Keratinocyte (primary cell): ENCODE results near the gene RECK. TPM values are rescaled to one million over a fixed set of nuclear protein-coding genes. Genes with fewer than 3 reads are reported as not detected.
A peak's percentile ranks its signal among the peaks of the same experiment; 100 is the strongest.

Experiments
- DNase-seq: peaks from one replicate; pipeline ENCODE4 v3.0.0-alpha.2; 2011; ENCODE audit warnings: low read depth, missing footprints, low spot score
- FAIRE-seq: peaks from 2 replicates; lab custom pipeline; 2011; peaks lifted over from hg19 to GRCh38; lab: Jason Lieb, UNC
- H2AFZ ChIP-seq: 2 replicates; pipeline ENCODE4 v1.6.0; 2012; ENCODE audit warnings: low read length, control low read depth, inconsistent platforms; ENCODE audit not compliant: control insufficient read depth
- H3K27ac ChIP-seq: 2 replicates; pipeline ENCODE4 v1.5.1; 2011; ENCODE audit warnings: low read length; ENCODE audit not compliant: control insufficient read depth, insufficient read depth
- H3K27me3 ChIP-seq: 3 replicates; pipeline ENCODE4 v1.6.0; 2011; ENCODE audit warnings: low read length; ENCODE audit not compliant: control insufficient read depth, insufficient read depth; ENCODE audit errors: extremely low read depth
- H3K36me3 ChIP-seq, 2 experiments: 2 replicates in 1 of 2; 3 replicates in 1 of 2; pipeline ENCODE4 v1.5.1; 2011; ENCODE audit warnings: low read length in 2 of 2, mild to moderate bottlenecking in 1 of 2; ENCODE audit not compliant: control insufficient read depth in 2 of 2, insufficient read depth in 2 of 2; ENCODE audit errors: extremely low read depth in 1 of 2
- H3K4me1 ChIP-seq: 3 replicates; pipeline ENCODE4 v1.5.1; 2011; ENCODE audit warnings: low read length; ENCODE audit not compliant: control insufficient read depth, insufficient read depth; ENCODE audit errors: extremely low read depth
- H3K4me2 ChIP-seq: 3 replicates; pipeline ENCODE4 v1.6.0; 2011; ENCODE audit warnings: low read depth, low read length; ENCODE audit not compliant: control insufficient read depth, insufficient read depth; ENCODE audit errors: extremely low read depth
- H3K4me3 ChIP-seq, 3 experiments: fragments of 200-600 bp in 1 of 3; sonication (generic) in 1 of 3; 2 replicates in 2 of 3; 3 replicates in 1 of 3; pipeline ENCODE4 v1.5.1; 2011 to 2016; ENCODE audit warnings: low read length in 3 of 3, mild to moderate bottlenecking in 3 of 3, control low read depth in 2 of 3, inconsistent platforms in 1 of 3, low read depth in 1 of 3, mixed read lengths in 1 of 3, mixed run types in 1 of 3, moderate library complexity in 1 of 3; ENCODE audit not compliant: control insufficient read depth in 2 of 3, insufficient read depth in 2 of 3; ENCODE audit errors: extremely low read depth in 1 of 3
- H3K79me2 ChIP-seq: 2 replicates; pipeline ENCODE4 v1.6.0; 2012; ENCODE audit warnings: low read length; ENCODE audit not compliant: control insufficient read depth, insufficient read depth
- H3K9ac ChIP-seq: 3 replicates; pipeline ENCODE4 v1.6.0; 2011; ENCODE audit warnings: low read length; ENCODE audit not compliant: control insufficient read depth, insufficient read depth; ENCODE audit errors: extremely low read depth
- H3K9me1 ChIP-seq: 3 replicates; pipeline ENCODE4 v1.6.0; 2011; ENCODE audit warnings: low read length; ENCODE audit not compliant: control insufficient read depth, insufficient read depth; ENCODE audit errors: extremely low read depth
- H3K9me3 ChIP-seq: 2 replicates; pipeline ENCODE4 v1.5.1; 2012; ENCODE audit warnings: low read depth, low read length; ENCODE audit not compliant: control insufficient read depth
- H4K20me1 ChIP-seq: 3 replicates; pipeline ENCODE4 v1.6.0; 2011; ENCODE audit warnings: low read length; ENCODE audit not compliant: control insufficient read depth, insufficient read depth; ENCODE audit errors: extremely low read depth
- CTCF ChIP-seq, 3 experiments: IDR thresholded peaks in 1 of 3; conservative IDR thresholded peaks in 1 of 3; optimal IDR thresholded peaks in 1 of 3; 2 replicates in 2 of 3; 3 replicates in 1 of 3; pipeline versions ENCODE3 to v1.5.1; 2011; ENCODE audit warnings: low read length in 3 of 3, mild to moderate bottlenecking in 3 of 3, moderate library complexity in 2 of 3, control low read depth in 1 of 3, inconsistent platforms in 1 of 3; ENCODE audit not compliant: insufficient read depth in 2 of 3; ENCODE audit errors: extremely low read depth in 1 of 3
- EZH2 ChIP-seq: IDR thresholded peaks from one replicate; pipeline ENCODE4 v1.6.1; 2012; ENCODE audit warnings: inconsistent platforms, mild to moderate bottlenecking, low read length, moderate library complexity
- dilution Hi-C: fragments of 300-500 bp; cut with MboI; formaldehyde crosslinking; loops from one replicate; pipeline ENCODE4 v1.7.0; 2020; ENCODE audit warnings: low sequenced_read_pairs; ENCODE audit not compliant: extremely low pct_ligation_motif_present
- polyA plus RNA-seq, 5 experiments: library from polyadenylated mRNA; depleted of rRNA in 3 of 5; stranded (reverse) in 3 of 5; stranded (forward) in 1 of 5; unstranded in 1 of 5; fragments of >200 nt; gene quantifications; 1 replicate in 1 of 5; 2 replicates in 3 of 5; 3 replicates in 1 of 5; pipeline versions ENCODE4 v1.2.1 to v1.2.3, GENCODE V29; 2011 to 2012; ENCODE audit warnings: missing spikeins in 2 of 5, low read depth in 1 of 5, low replicate concordance in 1 of 5

Gene RECK
- polyA plus RNA-seq, 1 donor (not counting 4 experiments of a cell fraction or from before 2014, with no cell fraction given) = 4.6 TPM

GRCh38 chr9:36102742-36103495, 66.2 kb downstream of the RECK start:
- Histone ChIP-seq H3K4me3 (no peak overlapping the region), H2AFZ (no peak overlapping the region), H3K9ac (no peak overlapping the region), H3K79me2 (no peaks in the 10 kb centered on the region), H3K4me1 (peaks cover 8% of the 10 kb centered on the region), H3K36me3 (no peaks in the 10 kb centered on the region), H3K27ac (peak overlapping the region; percentile 48), H3K9me1 (no peaks in the 10 kb centered on the region), H3K9me3 (no peaks in the 10 kb centered on the region), H3K4me2 (no peak overlapping the region), H3K27me3 (no peaks in the 10 kb centered on the region), H4K20me1 (no peaks in the 10 kb centered on the region)
- FAIRE-seq (peak; percentile 66), DNase-seq (peak; percentile 59)
- TF ChIP-seq EZH2 (no peak), CTCF (optimal IDR thresholded peaks at IDR 0.05 in 1 of 3, IDR thresholded peaks at IDR 0.05 in 1 of 3, conservative IDR thresholded peaks at IDR 0.05 in 1 of 3; ENCODE audit: extremely low read depth in 1 of 3, insufficient read depth in 2 of 3, low read length in 3 of 3) (peak; percentile 73 to 88 (median 81))
- dilution Hi-C loops = no loop called here

GRCh38 chr9:36109071-36109470, 72.4 kb downstream of the RECK start:
- Histone ChIP-seq H4K20me1 (no peaks in the 10 kb centered on the region), H3K4me3 (no peak overlapping the region), H3K9ac (no peak overlapping the region), H3K27ac (no peak overlapping the region), H2AFZ (no peak overlapping the region), H3K79me2 (no peaks in the 10 kb centered on the region), H3K4me1 (no peaks in the 10 kb centered on the region), H3K9me3 (no peaks in the 10 kb centered on the region), H3K27me3 (no peaks in the 10 kb centered on the region), H3K4me2 (no peak overlapping the region), H3K9me1 (no peaks in the 10 kb centered on the region), H3K36me3 (no peaks in the 10 kb centered on the region)
- TF ChIP-seq CTCF (optimal IDR thresholded peaks at IDR 0.05 in 1 of 3, IDR thresholded peaks at IDR 0.05 in 1 of 3, conservative IDR thresholded peaks at IDR 0.05 in 1 of 3; ENCODE audit: extremely low read depth in 1 of 3, insufficient read depth in 2 of 3, low read length in 3 of 3) = no peak
- no peak for TF ChIP-seq EZH2
- no peak for DNase-seq
- FAIRE-seq = no peak
- dilution Hi-C loops = no loop called here
